SH-SY5Y (cell line): ENCODE results near the gene GATA6.

ENCODE experiments used
- GATA2 ChIP-seq: IDR thresholded peaks from 2 replicates; pipeline ENCODE4 v1.6.1; 2011; ENCODE audit warnings: mild to moderate bottlenecking, low read depth, low read length
- GATA3 ChIP-seq: IDR thresholded peaks from 2 replicates; pipeline ENCODE4 v1.6.1; 2011; ENCODE audit warnings: low read depth, mild to moderate bottlenecking, low read length, moderate library complexity

- TF ChIP-seq GATA2: no peak
- no peak for TF ChIP-seq GATA3
These were observed 40.9 kb downstream of the GATA6 start for GRCh38 chr18:22210311-22210754.
